Vagina (tissue), 2 donors: Measurements from ENCODE around the gene LONP2. TPM values are rescaled to one million over a fixed set of nuclear protein-coding genes. Genes with fewer than 3 reads are reported as not detected.

Experiments used
- DNase-seq, 2 donors: peaks; one replicate each; pipeline ENCODE4 v3.0.0-alpha.2; 2017; ENCODE audit errors: extremely low spot score in 2 of 2
- H3K27ac ChIP-seq: fragments of 200-600 bp; sonication (generic); one replicate; pipeline ENCODE4 v1.5.1; 2019
- H3K27me3 ChIP-seq: fragments of 200-600 bp; sonication (generic); one replicate; pipeline ENCODE4 v1.5.1; 2019
- H3K36me3 ChIP-seq, 2 donors: fragments of 200-600 bp; sonication (generic); one replicate each; pipeline ENCODE4 v1.5.1; 2017 to 2019
- H3K4me1 ChIP-seq: fragments of 200-600 bp; sonication (generic); one replicate; pipeline ENCODE4 v1.5.1; 2019
- H3K4me3 ChIP-seq, 2 donors: fragments of 200-600 bp; sonication (generic); 1 replicate in 1 of 2; 2 replicates in 1 of 2; pipeline ENCODE4 v1.5.1; 2016 to 2019
- H3K9me3 ChIP-seq: fragments of 200-600 bp; sonication (generic); one replicate; pipeline ENCODE4 v1.5.1; 2019
- CTCF ChIP-seq, 3 experiments: fragments of 450-650 bp in 2 of 3; fragments of 200-600 bp in 1 of 3; sonication (generic) in 1 of 3; IDR thresholded peaks; one replicate each; pipeline ENCODE4 v1.5.1; 2017 to 2019; ENCODE audit warnings: antibody characterized with exemption in 3 of 3, mild to moderate bottlenecking in 2 of 3, moderate library complexity in 2 of 3
- POLR2A ChIP-seq, 2 donors: fragments of 450-650 bp; IDR thresholded peaks; one replicate each; pipeline ENCODE4 v1.6.1; 2017; ENCODE audit warnings: antibody characterized with exemption in 2 of 2, mild to moderate bottlenecking in 2 of 2, moderate library complexity in 2 of 2
- POLR2AphosphoS5 ChIP-seq, 2 donors: sonication (generic); formaldehyde crosslinking; IDR thresholded peaks; one replicate each; pipeline ENCODE4 v1.9.0; 2017; ENCODE audit warnings: antibody characterized with exemption in 2 of 2, mild to moderate bottlenecking in 2 of 2, low read depth in 1 of 2; ENCODE audit not compliant: insufficient read depth in 1 of 2
- intact Hi-C: fragments of 100-400 bp; cut with DNase I; formaldehyde crosslinking; loops from one replicate; pipeline ENCODE4 v1.15.1; 2023
- total RNA-seq: library from RNA; depleted of rRNA; stranded (reverse); fragments of >200 nt; gene quantifications from one replicate; pipeline ENCODE4 v1.2.3, GENCODE V29; 2016

The LONP2 gene
- total RNA-seq, 1 donor from 2014 or later = 40.3 TPM

- H3K27ac ChIP-seq = no peak overlapping the region
- no peaks in the 10 kb centered on the region for H3K27me3 ChIP-seq
- DNase-seq = no peak
- no peaks in the 10 kb centered on the region for H3K36me3 ChIP-seq
- no peaks in the 10 kb centered on the region for H3K4me1 ChIP-seq
- TF ChIP-seq CTCF (IDR thresholded peaks at IDR 0.05) (no peak), POLR2AphosphoS5 (IDR thresholded peaks at IDR 0.05; ENCODE audit: insufficient read depth in 1 of 2, low read depth in 1 of 2) (no peak), POLR2A (IDR thresholded peaks at IDR 0.05) (no peak)
- no peaks in the 10 kb centered on the region for H3K9me3 ChIP-seq
- no peak overlapping the region for H3K4me3 ChIP-seq
- intact Hi-C loops = no loop called here
Observed at GRCh38 chr16:48203974-48204824, 39.9 kb upstream of the LONP2 start.

- intact Hi-C loops = no loop called here
- TF ChIP-seq CTCF (IDR thresholded peaks at IDR 0.05) = no peak
- TF ChIP-seq POLR2AphosphoS5 (IDR thresholded peaks at IDR 0.05; ENCODE audit: insufficient read depth in 1 of 2, low read depth in 1 of 2) = no peak
- TF ChIP-seq POLR2A (IDR thresholded peaks at IDR 0.05) = no peak
Observed at GRCh38 chr16:48204825-48205151, 39.3 kb upstream of the LONP2 start.

GRCh38 chr16:48206594-48207242 lies 37.4 kb upstream of the LONP2 start:
- intact Hi-C loops = no loop called here
- DNase-seq = no peak
- no peak overlapping the region for H3K4me3 ChIP-seq
- H3K27me3 ChIP-seq = no peaks in the 10 kb centered on the region
- no peak overlapping the region for H3K27ac ChIP-seq
- no peaks in the 10 kb centered on the region for H3K9me3 ChIP-seq
- no peaks in the 10 kb centered on the region for H3K4me1 ChIP-seq
- H3K36me3 ChIP-seq = no peaks in the 10 kb centered on the region
- TF ChIP-seq CTCF (IDR thresholded peaks at IDR 0.05) = no peak
- no peak for TF ChIP-seq POLR2AphosphoS5 (IDR thresholded peaks at IDR 0.05; ENCODE audit: insufficient read depth in 1 of 2, low read depth in 1 of 2)
- TF ChIP-seq POLR2A (IDR thresholded peaks at IDR 0.05) = no peak

More at GRCh38 chr16:48204825-48205151, 39.3 kb upstream of the LONP2 start:
- H3K27ac ChIP-seq = no peak overlapping the region
- H3K9me3 ChIP-seq = no peaks in the 10 kb centered on the region
- H3K27me3 ChIP-seq = no peaks in the 10 kb centered on the region
- no peaks in the 10 kb centered on the region for H3K36me3 ChIP-seq
- H3K4me3 ChIP-seq = no peak overlapping the region
- no peaks in the 10 kb centered on the region for H3K4me1 ChIP-seq
- no peak for DNase-seq

GRCh38 chr16:48210747-48211146 lies 33.4 kb upstream of the LONP2 start:
- Histone ChIP-seq H3K27ac (no peak overlapping the region), H3K4me3 (no peak overlapping the region), H3K4me1 (no peaks in the 10 kb centered on the region), H3K36me3 (no peaks in the 10 kb centered on the region), H3K27me3 (no peaks in the 10 kb centered on the region), H3K9me3 (no peaks in the 10 kb centered on the region)
- no peak for DNase-seq
- TF ChIP-seq CTCF (IDR thresholded peaks at IDR 0.05) = no peak
- TF ChIP-seq POLR2A (IDR thresholded peaks at IDR 0.05) = no peak
- no peak for TF ChIP-seq POLR2AphosphoS5 (IDR thresholded peaks at IDR 0.05; ENCODE audit: insufficient read depth in 1 of 2, low read depth in 1 of 2)
- intact Hi-C loops = no loop called here

- intact Hi-C loops = no loop called here
- TF ChIP-seq CTCF (IDR thresholded peaks at IDR 0.05) = no peak
- TF ChIP-seq POLR2A (IDR thresholded peaks at IDR 0.05) = no peak
- TF ChIP-seq POLR2AphosphoS5 (IDR thresholded peaks at IDR 0.05; ENCODE audit: insufficient read depth in 1 of 2, low read depth in 1 of 2) = no peak
- Histone ChIP-seq H3K9me3 (no peaks in the 10 kb centered on the region), H3K36me3 (no peaks in the 10 kb centered on the region), H3K27ac (no peak overlapping the region), H3K27me3 (no peaks in the 10 kb centered on the region), H3K4me1 (no peaks in the 10 kb centered on the region), H3K4me3 (no peak overlapping the region)
- no peak for DNase-seq
Observed at GRCh38 chr16:48212033-48212432, 32.1 kb upstream of the LONP2 start.
